H7 (cell line): ENCODE results near the gene TMBIM1. TPM values are rescaled to one million over a fixed set of nuclear protein-coding genes. Genes with fewer than 3 reads are reported as not detected.

Experiments used
- DNase-seq: peaks from one replicate; pipeline ENCODE4 v3.0.0; 2012
- H3K27me3 ChIP-seq: 2 replicates; pipeline ENCODE4 v1.6.0; 2011; ENCODE audit warnings: mild to moderate bottlenecking, low read length; ENCODE audit not compliant: control insufficient read depth, insufficient read depth
- H3K36me3 ChIP-seq: replicated peaks from 2 replicates; pipeline ENCODE4 v1.5.1; 2011; ENCODE audit warnings: low read length; ENCODE audit not compliant: control insufficient read depth, insufficient read depth
- H3K4me3 ChIP-seq: 2 replicates; pipeline ENCODE4 v1.5.1; 2011; ENCODE audit warnings: low read depth, mild to moderate bottlenecking, control low read depth, low read length, moderate library complexity; ENCODE audit not compliant: insufficient read depth
- total RNA-seq: library from RNA; depleted of rRNA; stranded (reverse); fragments of >200 nt; shearing (Covaris generic); gene quantifications from 2 replicates; pipeline ENCODE4 v1.2.3, GENCODE V29; 2014

Gene TMBIM1
- total RNA-seq, 1 experiment from 2014 or later = 34.1 TPM

GRCh38 chr2:218290316-218291261, 1.7 kb downstream of the TMBIM1 start:
- no peak overlapping the region for H3K4me3 ChIP-seq
- DNase-seq = no peak
- H3K27me3 ChIP-seq = peaks cover 2% of the 10 kb centered on the region; the same call in 1 of the 2 replicates
- no peaks in the 10 kb centered on the region for H3K36me3 ChIP-seq

GRCh38 chr2:218289639-218290315, 2.5 kb downstream of the TMBIM1 start:
- H3K36me3 ChIP-seq = no peaks in the 10 kb centered on the region
- peaks cover 2% of the 10 kb centered on the region; the same call in 1 of the 2 replicates for H3K27me3 ChIP-seq
- no peak for DNase-seq
- H3K4me3 ChIP-seq = no peak overlapping the region

- DNase-seq = peak; percentile 93
- no peaks in the 10 kb centered on the region for H3K36me3 ChIP-seq
- H3K4me3 ChIP-seq = no peak overlapping the region
- peaks cover 2% of the 10 kb centered on the region; the same call in 1 of the 2 replicates for H3K27me3 ChIP-seq
Measured at GRCh38 chr2:218286570-218287459, 5.5 kb downstream of the TMBIM1 start.

- peak; percentile 22 for DNase-seq
- Histone ChIP-seq H3K36me3 (no peaks in the 10 kb centered on the region), H3K27me3 (no peaks in the 10 kb centered on the region), H3K4me3 (no peak overlapping the region)
Measured at GRCh38 chr2:218285604-218286003, 6.7 kb downstream of the TMBIM1 start.

GRCh38 chr2:218284106-218284811, 8.0 kb downstream of the TMBIM1 start:
- peaks cover 2% of the 10 kb centered on the region for H3K36me3 ChIP-seq
- DNase-seq = no peak
- H3K27me3 ChIP-seq = no peaks in the 10 kb centered on the region
- H3K4me3 ChIP-seq = no peak overlapping the region

GRCh38 chr2:218282173-218282991, 9.9 kb downstream of the TMBIM1 start:
- DNase-seq = no peak
- Histone ChIP-seq H3K27me3 (no peaks in the 10 kb centered on the region), H3K36me3 (peaks cover 4% of the 10 kb centered on the region), H3K4me3 (no peak overlapping the region)

- no peak for DNase-seq
- H3K4me3 ChIP-seq = no peak overlapping the region
- H3K36me3 ChIP-seq = peaks cover 7% of the 10 kb centered on the region
- H3K27me3 ChIP-seq = no peaks in the 10 kb centered on the region
Measured at GRCh38 chr2:218281449-218281848, 10.9 kb downstream of the TMBIM1 start.

- peaks cover 10% of the 10 kb centered on the region for H3K36me3 ChIP-seq
- H3K4me3 ChIP-seq = no peak overlapping the region
- H3K27me3 ChIP-seq = no peaks in the 10 kb centered on the region
- DNase-seq = no peak
Measured at GRCh38 chr2:218280260-218280870, 11.9 kb downstream of the TMBIM1 start.

- DNase-seq = no peak
- H3K36me3 ChIP-seq = peaks cover 27% of the 10 kb centered on the region
- H3K4me3 ChIP-seq = no peak overlapping the region
- no peaks in the 10 kb centered on the region for H3K27me3 ChIP-seq
Measured at GRCh38 chr2:218278531-218279360, 13.6 kb downstream of the TMBIM1 start.

GRCh38 chr2:218277921-218278320, 14.4 kb downstream of the TMBIM1 start:
- no peaks in the 10 kb centered on the region for H3K27me3 ChIP-seq
- DNase-seq = no peak
- H3K36me3 ChIP-seq = peaks cover 28% of the 10 kb centered on the region
- H3K4me3 ChIP-seq = no peak overlapping the region

- H3K27me3 ChIP-seq = no peaks in the 10 kb centered on the region
- DNase-seq = no peak
- H3K36me3 ChIP-seq = peaks cover 28% of the 10 kb centered on the region
- no peak overlapping the region for H3K4me3 ChIP-seq
Measured at GRCh38 chr2:218276986-218277755, 15.1 kb downstream of the TMBIM1 start.
